Adrenal gland (tissue), 12 donors: ENCODE measurements around the gene HECW1. TPM values are rescaled to one million over a fixed set of nuclear protein-coding genes. Genes with fewer than 3 reads are reported as not detected.

Experiments used
- DNase-seq, 7 donors: peaks; one replicate each; pipeline ENCODE4 v3.0.0-alpha.2; 2019 to 2020
- H3K27ac ChIP-seq, 5 donors: fragments of 200-600 bp; sonication (generic) in 4 of 5; 1 replicate in 3 of 5; 2 replicates in 2 of 5; pipeline versions ENCODE4 v1.5.1 to v1.8.0; 2016 to 2020; ENCODE audit warnings: mild to moderate bottlenecking in 1 of 5
- H3K27me3 ChIP-seq: fragments of 200-600 bp; 2 replicates; pipeline ENCODE4 v1.8.0; 2021
- H3K36me3 ChIP-seq, 2 donors: fragments of 200-600 bp; replicated peaks in 1 of 2; 1 replicate in 1 of 2; 2 replicates in 1 of 2; pipeline versions ENCODE4 v1.5.1 to v1.8.0; 2018 to 2022
- H3K4me1 ChIP-seq, 2 donors: fragments of 200-600 bp; replicated peaks in 1 of 2; 1 replicate in 1 of 2; 2 replicates in 1 of 2; pipeline versions ENCODE4 v1.5.1 to v1.8.0; 2018 to 2021
- H3K4me3 ChIP-seq, 4 donors: fragments of 200-600 bp; sonication (generic) in 3 of 4; one replicate each; pipeline ENCODE4 v1.5.1; 2016 to 2018
- H3K9me3 ChIP-seq, 3 donors: fragments of 200-600 bp; sonication (generic) in 1 of 3; replicated peaks in 1 of 3; 1 replicate in 2 of 3; 2 replicates in 1 of 3; pipeline versions ENCODE4 v1.5.1 to v1.8.0; 2016 to 2021
- POLR2A ChIP-seq, 2 donors: fragments of 450-650 bp; IDR thresholded peaks; one replicate each; pipeline ENCODE4 v1.6.1; 2017; ENCODE audit warnings: antibody characterized with exemption in 2 of 2, mild to moderate bottlenecking in 2 of 2, moderate library complexity in 1 of 2
- WGBS, 4 donors: extraction: QIAGEN DNeasy Blood & Tissue Kit in 2 of 4; methylation state at CpG; one replicate each; pipeline versions ENCODE4 v1.1.5 to v1.1.7; 2013 to 2017; 5-methylcytosine and 5-hydroxymethylcytosine counted together
- intact Hi-C, 2 donors: fragments of 100-400 bp; cut with DNase I; formaldehyde crosslinking; loops; one replicate each; pipeline versions ENCODE4 v1.14.1 to v1.15.0; 2022 to 2023
- polyA plus RNA-seq, 3 donors: library from polyadenylated mRNA; stranded (reverse); fragments of 200-250 nt in 2 of 3; fragments of 350-450 nt in 1 of 3; fragmentation: Illumina TruSeq in 1 of 3; extraction: RNeasy Lipid Tissue Mini Kit (QIAGEN cat#74804) in 1 of 3; gene quantifications; one replicate each; pipeline ENCODE4 v1.2.3, GENCODE V29; 2013 to 2014
- total RNA-seq, 9 donors: library from RNA; depleted of rRNA in 4 of 9; stranded (reverse); fragments of >200 nt in 4 of 9; fragments of 120-200 nt in 1 of 9; fragmentation: NEBNext Ultra II Directional in 1 of 9; extraction: Animal tissue kit (Norgen Biotek cat#: 25700) in 1 of 9; gene quantifications; one replicate each; pipeline versions ENCODE4 v1.1.0 to v1.2.4, GENCODE V29; 2013 to 2023
- TF ChIP-seq, protein P1 (sequence below), 6 experiments: fragments of 450-650 bp in 4 of 6; fragments of 200-600 bp in 2 of 6; sonication (generic) in 1 of 6; IDR thresholded peaks; 1 replicate in 5 of 6; 2 replicates in 1 of 6; pipeline versions ENCODE4 v1.5.1 to v1.8.0; 2016 to 2021; ENCODE audit warnings: antibody characterized with exemption in 6 of 6, mild to moderate bottlenecking in 2 of 6, moderate library complexity in 1 of 6
- donor health status: healthy with polysubstance abuse.
- donor health status: Bipolar disorder and iron deficiency.
- donor health status: DM: yes; HTN: yes; CAD: no.
- donor health status: DM: no; HTN: no; CAD: no.
- donor health status: DM: no; HTN: no; CAD: no.
- donor health status: DM: yes; HTN: yes; CAD: no.

The HECW1 gene
- total and polyA plus RNA-seq, 12 donors, result under 0.01 to 3.2 (median 0.06) TPM; not detected in 4

GRCh38 chr7:43081603-43082002 lies 30.8 kb upstream of the HECW1 start:
- no peaks in the 10 kb centered on the region for H3K4me1 ChIP-seq
- no peaks in the 10 kb centered on the region for H3K27me3 ChIP-seq
- no peak for DNase-seq
- TF ChIP-seq, protein P1, sequence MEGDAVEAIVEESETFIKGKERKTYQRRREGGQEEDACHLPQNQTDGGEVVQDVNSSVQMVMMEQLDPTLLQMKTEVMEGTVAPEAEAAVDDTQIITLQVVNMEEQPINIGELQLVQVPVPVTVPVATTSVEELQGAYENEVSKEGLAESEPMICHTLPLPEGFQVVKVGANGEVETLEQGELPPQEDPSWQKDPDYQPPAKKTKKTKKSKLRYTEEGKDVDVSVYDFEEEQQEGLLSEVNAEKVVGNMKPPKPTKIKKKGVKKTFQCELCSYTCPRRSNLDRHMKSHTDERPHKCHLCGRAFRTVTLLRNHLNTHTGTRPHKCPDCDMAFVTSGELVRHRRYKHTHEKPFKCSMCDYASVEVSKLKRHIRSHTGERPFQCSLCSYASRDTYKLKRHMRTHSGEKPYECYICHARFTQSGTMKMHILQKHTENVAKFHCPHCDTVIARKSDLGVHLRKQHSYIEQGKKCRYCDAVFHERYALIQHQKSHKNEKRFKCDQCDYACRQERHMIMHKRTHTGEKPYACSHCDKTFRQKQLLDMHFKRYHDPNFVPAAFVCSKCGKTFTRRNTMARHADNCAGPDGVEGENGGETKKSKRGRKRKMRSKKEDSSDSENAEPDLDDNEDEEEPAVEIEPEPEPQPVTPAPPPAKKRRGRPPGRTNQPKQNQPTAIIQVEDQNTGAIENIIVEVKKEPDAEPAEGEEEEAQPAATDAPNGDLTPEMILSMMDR (IDR thresholded peaks at IDR 0.05), result no peak
- TF ChIP-seq POLR2A (IDR thresholded peaks at IDR 0.05), result no peak
- 79 to 89% (median 84%) methylated on average over 4 of the region's 4 CpGs for WGBS, 4 donors
- no peaks in the 10 kb centered on the region for H3K36me3 ChIP-seq
- H3K27ac ChIP-seq, result no peak overlapping the region
- intact Hi-C loops, result no loop called here
- H3K9me3 ChIP-seq, result no peaks in the 10 kb centered on the region
- no peak overlapping the region for H3K4me3 ChIP-seq

DNA sequence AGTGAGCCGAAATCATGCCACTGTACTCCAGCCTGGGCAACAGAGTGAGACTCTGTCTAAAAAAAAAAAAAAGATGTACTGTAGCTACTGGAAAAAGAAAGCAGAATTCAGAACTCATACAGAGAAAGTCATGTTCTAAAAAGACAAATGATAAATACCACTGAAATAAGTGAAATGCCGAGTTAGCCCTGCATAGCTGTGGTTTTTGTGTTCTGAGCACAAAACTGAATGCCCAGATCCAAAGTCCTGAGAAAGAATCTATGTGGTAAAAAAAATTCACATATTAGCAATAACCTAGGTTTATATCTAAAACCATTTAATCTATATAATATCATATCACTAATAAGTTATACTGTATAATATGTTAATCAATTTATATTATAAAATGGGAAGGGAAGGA lies 29.3 kb upstream of the HECW1 start:
- intact Hi-C loops, result no loop called here
- Histone ChIP-seq H3K4me3 (no peak overlapping the region), H3K9me3 (no peaks in the 10 kb centered on the region), H3K27ac (no peak overlapping the region), H3K36me3 (no peaks in the 10 kb centered on the region), H3K27me3 (no peaks in the 10 kb centered on the region), H3K4me1 (no peaks in the 10 kb centered on the region)
- DNase-seq, result no peak
- 81 to 90% (median 85%) methylated on average over 2 of the region's 2 CpGs for WGBS, 4 donors
- no peak for TF ChIP-seq POLR2A (IDR thresholded peaks at IDR 0.05)

DNA sequence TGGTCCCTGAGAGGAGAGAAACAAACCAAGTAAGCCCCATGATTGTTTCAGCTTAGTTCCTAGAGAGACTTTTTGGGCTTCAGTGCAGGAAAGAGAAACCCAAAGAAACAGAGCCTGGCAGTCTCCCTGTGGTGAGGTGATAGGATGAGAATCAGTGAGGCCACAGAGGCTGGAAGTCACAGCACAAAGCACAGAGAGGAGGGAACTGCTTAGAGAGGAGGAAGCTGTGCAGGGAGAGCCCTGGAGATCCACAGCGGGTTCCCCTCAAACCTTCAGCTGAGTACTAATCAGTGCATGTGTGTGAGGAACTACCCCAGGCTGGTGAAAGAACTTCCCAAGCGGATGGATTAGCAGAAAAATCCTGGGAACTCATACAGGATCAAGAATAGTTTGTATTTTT lies 27.4 kb upstream of the HECW1 start:
- intact Hi-C loops, result no loop called here
- no peak for DNase-seq
- Histone ChIP-seq H3K4me3 (no peak overlapping the region), H3K36me3 (no peaks in the 10 kb centered on the region), H3K9me3 (no peaks in the 10 kb centered on the region), H3K27ac (no peak overlapping the region), H3K4me1 (no peaks in the 10 kb centered on the region), H3K27me3 (no peaks in the 10 kb centered on the region)
- TF ChIP-seq POLR2A (IDR thresholded peaks at IDR 0.05), result no peak
- TF ChIP-seq, protein P1 (IDR thresholded peaks at IDR 0.05), result no peak
- WGBS, 4 donors, result 82 to 90% (median 84%) methylated on average over 2 of the region's 2 CpGs

- DNase-seq, result no peak
- intact Hi-C loops, result no loop called here
- H3K27me3 ChIP-seq, result no peaks in the 10 kb centered on the region
- TF ChIP-seq, protein P1 (IDR thresholded peaks at IDR 0.05), result no peak
- no peak for TF ChIP-seq POLR2A (IDR thresholded peaks at IDR 0.05)
- no peaks in the 10 kb centered on the region for H3K4me1 ChIP-seq
- no peaks in the 10 kb centered on the region for H3K9me3 ChIP-seq
- H3K36me3 ChIP-seq, result no peaks in the 10 kb centered on the region
- 36 to 50% (median 45%) methylated on average over 1 of the region's 1 CpG for WGBS, 4 donors
- no peak overlapping the region for H3K27ac ChIP-seq
- H3K4me3 ChIP-seq, result no peak overlapping the region
Measured at GRCh38 chr7:43085992-43086391, 26.5 kb upstream of the HECW1 start.

DNA sequence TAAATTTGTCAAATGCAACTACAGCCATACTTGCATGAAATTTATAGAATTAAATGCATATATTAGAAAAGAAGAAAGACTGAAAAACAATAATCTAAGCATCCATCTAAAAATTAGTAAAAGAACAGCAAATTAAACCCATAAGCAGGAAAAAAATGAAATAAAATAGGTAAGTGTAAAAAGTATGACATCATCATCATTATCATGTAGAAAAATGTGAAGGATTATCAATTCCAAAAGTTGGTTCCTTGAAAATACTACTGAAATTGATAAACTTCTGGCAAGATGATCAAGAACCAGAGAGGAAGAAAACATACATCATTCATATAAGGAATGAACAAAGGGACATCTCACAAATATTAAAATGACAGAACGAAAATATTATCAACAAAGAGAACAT lies 19.6 kb upstream of the HECW1 start:
- Histone ChIP-seq H3K9me3 (no peaks in the 10 kb centered on the region), H3K27me3 (no peaks in the 10 kb centered on the region), H3K4me3 (no peak overlapping the region), H3K4me1 (no peaks in the 10 kb centered on the region), H3K36me3 (no peaks in the 10 kb centered on the region), H3K27ac (no peak overlapping the region)
- no peak for TF ChIP-seq POLR2A (IDR thresholded peaks at IDR 0.05)
- TF ChIP-seq, protein P1 (IDR thresholded peaks at IDR 0.05), result no peak
- 62 to 93% (median 79%) methylated on average over 1 of the region's 1 CpG for WGBS, 4 donors
- intact Hi-C loops, result no loop called here
- no peak for DNase-seq
